NCI-H446 (cell line): ENCODE results near the gene MNT.

Source experiments
- DNase-seq, 2 experiments: peaks; one replicate each; lab custom pipeline; 2025; lab: John Stamatoyannopoulos, UW

Gene MNT

GRCh38 chr17:2363851-2364762 is 36.8 kb downstream of the MNT start:
- DNase-seq, result peak in 1 of 2 experiments; percentile 48

DNA sequence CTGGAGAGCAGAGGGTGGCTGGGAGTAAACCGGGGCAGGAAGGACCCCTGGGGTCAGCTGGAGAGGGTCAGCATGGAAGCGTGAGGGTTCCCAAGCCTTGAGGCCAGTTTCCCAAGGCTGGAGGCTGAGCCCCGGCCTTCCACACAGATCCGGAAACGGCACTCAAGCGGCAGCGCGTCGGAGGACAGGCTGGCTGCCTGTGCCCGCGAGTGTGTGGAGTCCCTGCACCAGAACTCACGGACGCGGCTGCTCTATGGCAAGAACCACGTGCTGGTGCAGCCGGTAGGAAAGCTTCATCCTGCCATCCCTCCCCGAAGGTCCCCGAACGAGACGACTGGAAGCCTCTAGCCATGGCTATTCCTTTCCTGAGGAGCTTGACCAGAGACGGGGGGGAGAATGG is 37.5 kb downstream of the MNT start:
- no peak for DNase-seq

- no peak for DNase-seq
Measured at GRCh38 chr17:2362881-2363280, 38.0 kb downstream of the MNT start.

DNA sequence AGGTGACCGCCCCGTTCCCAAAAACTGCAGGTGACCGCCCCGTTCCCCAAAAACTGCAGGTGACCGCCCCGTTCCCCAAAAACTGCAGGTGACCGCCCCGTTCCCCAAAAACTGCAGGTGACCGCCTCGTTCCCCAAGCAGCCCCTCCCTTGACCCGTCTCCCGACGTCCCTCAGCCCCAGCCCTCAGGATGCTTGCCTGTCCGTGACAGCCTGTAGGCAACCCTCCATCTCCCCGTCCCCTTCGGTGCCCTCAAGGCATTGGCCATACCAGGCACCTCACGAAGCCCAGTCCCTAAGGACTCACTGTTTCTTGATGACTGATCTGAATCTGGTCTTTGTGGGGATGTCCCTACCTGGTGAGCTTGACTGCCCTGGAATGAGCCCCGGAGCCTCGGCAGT is 38.4 kb downstream of the MNT start:
- no peak for DNase-seq

- DNase-seq, result no peak
Measured at GRCh38 chr17:2362016-2362415, 38.8 kb downstream of the MNT start.

DNA sequence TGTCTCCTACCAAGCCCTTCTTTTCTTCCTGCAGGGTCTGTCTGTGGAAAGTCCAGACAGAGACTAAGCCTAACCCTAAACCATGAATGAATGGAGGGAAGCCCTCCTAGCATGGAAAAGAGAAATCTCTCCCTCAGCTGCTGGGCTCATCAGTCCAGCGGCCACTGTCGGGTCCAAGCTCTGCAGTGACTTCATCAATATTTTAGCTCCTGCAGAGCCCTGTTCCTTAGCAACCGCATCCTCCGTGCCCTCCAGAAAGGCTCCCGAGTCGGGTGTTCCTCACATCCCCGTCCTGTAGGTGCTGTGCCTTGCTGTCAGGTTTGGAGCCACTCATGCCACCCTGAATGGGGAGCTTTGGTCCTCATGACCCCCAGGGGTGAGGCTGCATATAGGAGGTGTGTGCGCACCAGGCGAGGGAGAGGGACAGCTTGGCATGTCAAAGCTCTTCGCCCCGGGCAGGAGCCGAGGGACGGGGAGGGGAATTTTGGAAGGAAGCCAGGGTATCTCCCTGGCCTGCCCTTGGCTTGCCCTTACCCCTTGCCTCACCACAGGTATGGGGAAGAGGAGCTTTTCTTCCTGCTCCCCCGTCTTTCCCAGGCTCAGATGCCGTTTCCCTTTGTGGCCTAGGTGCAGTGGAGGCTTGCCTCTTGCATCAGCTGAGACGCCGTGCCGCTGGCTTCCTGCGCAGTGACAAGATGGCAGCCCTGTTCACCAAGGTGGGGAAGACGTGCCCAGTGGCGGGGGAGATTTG is 39.7 kb downstream of the MNT start:
- no peak for DNase-seq

GRCh38 chr17:2357931-2358434 is 42.9 kb downstream of the MNT start:
- no peak for DNase-seq

DNA sequence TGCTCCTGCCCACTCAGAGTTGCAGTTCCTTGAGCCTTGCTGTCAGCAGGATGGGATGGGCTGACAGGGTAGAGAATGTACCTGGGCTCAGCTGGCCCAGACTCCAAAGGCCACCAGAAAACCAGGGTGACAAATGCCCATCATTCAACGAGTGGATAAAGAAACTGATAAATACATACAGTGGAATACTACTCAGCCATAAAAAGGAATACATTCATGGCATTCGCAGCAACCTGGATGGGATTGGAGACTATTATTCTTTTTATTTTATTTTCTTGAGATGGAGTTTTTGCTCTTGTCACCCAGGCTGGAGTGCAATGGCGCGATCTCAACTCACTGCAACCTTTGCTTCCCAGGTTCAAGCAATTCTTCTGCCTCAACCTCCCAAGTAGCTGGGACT is 43.6 kb downstream of the MNT start:
- no peak for DNase-seq

GRCh38 chr17:2354311-2354710 is 46.5 kb downstream of the MNT start:
- DNase-seq, result no peak

DNA sequence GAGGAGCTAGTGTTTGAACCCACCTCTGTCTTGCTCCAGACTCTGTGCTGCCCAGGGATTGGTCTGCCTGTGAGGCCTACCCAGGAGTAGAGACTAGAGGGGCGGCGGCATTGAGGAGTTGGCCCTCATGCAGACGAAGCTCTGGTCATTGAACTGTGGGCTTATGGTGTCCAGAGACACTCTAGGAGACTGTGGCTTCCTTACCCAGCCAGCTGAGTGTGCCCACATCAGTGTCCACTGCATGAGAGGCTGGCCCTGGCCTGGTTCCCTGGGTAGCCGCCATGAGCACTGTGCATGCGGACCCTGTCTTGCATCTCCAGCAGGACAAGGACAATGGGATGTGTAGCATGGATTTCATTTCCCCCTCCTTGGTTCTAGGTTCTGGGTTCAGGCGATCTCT is 49.6 kb downstream of the MNT start:
- DNase-seq, result no peak

GRCh38 chr17:2347805-2348685 is 52.8 kb downstream of the MNT start:
- peak; percentile 46 to 77 for DNase-seq

DNA sequence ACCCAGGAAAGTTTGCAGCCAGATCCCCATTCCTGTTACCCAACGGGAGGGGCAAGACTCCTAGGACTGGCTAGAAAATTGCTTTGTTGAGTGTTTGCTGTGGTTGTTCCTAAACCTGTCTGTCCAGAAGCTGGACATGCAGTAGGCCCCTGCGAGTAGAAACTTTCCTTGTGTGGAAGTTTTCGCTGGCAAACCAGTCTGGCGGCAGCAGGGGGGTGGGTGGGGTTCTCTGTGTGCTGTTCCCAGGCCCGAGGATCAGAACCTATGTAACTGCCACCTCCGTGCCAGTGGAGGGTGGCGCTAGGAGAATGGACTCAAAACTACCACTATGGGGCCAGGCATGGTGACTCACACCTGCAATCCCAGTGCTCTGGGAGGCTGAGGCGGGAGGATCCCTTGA is 54.4 kb downstream of the MNT start:
- no peak for DNase-seq

DNA sequence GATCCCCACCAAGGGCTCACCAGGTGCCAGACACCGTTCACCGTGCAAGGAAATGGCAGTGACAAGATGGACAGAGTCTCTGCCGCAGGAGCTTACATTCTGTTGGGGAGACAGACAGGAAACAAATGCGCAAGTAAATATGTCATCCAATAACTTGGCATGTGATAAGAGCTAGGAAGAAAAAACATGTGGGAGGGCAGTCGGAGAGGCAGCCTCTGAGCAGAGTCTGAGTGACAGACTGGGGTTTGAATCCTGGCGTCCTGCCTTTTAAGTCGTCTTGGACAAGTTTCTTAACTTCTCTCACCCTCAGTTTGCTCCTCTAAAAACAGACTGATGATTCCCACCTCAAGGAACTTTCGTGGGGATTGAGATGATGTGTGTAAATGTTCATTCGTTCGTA is 56.3 kb downstream of the MNT start:
- DNase-seq, result no peak

- DNase-seq, result no peak
Measured at GRCh38 chr17:2343421-2343820, 57.4 kb downstream of the MNT start.

DNA sequence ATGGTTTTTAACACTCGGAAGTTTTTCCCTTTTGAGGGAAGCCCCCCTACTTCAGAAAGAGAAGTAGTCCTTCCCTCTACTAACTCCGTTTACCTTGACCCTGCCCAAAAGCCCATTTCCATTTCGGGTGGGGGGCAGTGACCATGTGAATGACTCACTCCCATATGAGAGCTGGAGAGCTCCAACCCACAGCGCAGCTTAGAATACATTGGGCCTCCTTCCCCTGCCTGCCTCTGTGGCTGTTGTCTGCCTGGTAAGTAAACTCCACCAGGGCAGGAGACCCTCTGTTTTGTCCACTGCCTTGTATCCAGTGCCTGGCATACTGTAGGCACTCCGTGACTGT is 62.6 kb downstream of the MNT start:
- no peak for DNase-seq

GRCh38 chr17:2337544-2338314 is 63.1 kb downstream of the MNT start:
- peak in 1 of 2 experiments; percentile 35 for DNase-seq

DNA sequence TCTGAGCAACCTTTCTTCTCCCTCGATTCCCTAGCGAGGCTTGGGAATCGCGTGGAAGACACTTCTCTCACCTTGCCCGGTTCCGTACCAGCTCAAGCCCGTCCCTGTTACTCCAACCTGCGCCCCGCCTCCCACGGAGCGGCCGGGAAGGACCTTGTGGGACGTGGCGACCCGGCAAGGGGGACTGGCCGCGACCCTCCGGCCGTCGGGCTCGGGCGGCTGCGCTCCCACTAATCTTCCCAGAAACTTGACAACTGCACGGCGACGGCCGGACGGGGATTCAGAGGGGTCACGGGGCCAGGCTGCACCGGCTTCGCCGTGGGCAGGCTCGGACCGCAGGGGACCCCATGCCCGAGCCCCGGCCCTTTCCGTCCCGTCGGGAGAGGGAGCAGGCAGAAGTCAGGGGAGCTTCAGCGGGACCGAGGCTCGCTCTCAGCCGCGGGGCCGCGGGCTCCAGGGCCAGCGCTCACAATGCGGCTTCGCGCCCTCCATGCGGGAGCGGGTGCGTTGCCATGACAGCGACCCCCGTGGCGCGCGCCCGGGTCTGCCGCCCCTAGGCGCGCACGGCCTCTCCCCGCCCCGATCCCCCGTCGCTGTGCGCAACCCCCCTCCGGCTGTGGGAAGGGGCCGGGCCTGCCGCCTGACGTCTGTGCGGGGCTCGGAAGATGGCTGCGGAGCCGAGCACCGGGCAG is 63.9 kb downstream of the MNT start, which contains the start of gene SGSM2:
SGSM2 (plus strand) TSS at position 650 of the 692 bp plus-strand sequence. CDS start 188 bp downstream, outside the sequence.
- DNase-seq, result peak; percentile 24 to 77

- DNase-seq, result peak; percentile 83 to 91
Measured at GRCh38 chr17:2336215-2336851, 64.5 kb downstream of the MNT start, which contains the start of gene TSR1. Gene TSR1, minus strand, starts transcription at chr17:2336457. Its CDS starts 30 bp downstream, at chr17:2336427.

DNA sequence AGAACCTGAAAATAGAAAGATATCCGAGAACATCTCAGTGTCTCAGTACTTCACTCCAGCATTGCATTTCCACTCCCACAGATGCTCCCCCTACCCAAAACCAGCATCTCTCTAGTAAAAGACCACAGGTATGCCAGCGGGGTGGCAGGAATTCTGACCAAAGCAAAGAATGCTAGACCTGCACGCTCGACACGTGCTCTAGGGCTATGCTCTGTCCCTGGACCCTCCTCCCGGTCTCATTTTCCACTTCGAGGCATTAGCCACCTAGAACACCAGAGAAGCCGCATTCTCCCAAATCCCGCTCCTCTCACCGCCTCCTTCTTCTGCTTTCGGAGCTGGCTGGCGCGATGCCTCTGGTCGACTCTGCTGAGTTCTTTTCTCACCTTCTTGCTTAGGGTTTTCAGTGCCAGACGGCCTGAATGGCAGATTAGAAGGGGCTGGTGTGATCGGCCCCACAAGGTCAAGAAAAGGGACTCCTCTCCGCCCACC is 65.1 kb downstream of the MNT start:
- DNase-seq, result no peak
